Neural crest cell (in vitro differentiated cells): ENCODE data around the gene DIS3L2. TPM values are rescaled to one million over a fixed set of nuclear protein-coding genes. Genes with fewer than 3 reads are reported as not detected.

Experiments used
- DNase-seq: peaks from one replicate; pipeline ENCODE4 v3.0.0; 2021; ENCODE audit warnings: low read depth, mixed read lengths, low spot score
- H3K27ac Mint-ChIP-seq: one replicate; pipeline ENCODE4 v1.8.0; 2021; ENCODE audit warnings: mild to moderate bottlenecking, mixed read lengths; ENCODE audit not compliant: unreplicated experiment
- H3K27me3 Mint-ChIP-seq: 2 replicates; pipeline ENCODE4 v1.8.0; 2021; ENCODE audit warnings: low read depth, mild to moderate bottlenecking, mixed read lengths
- H3K36me3 Mint-ChIP-seq: 2 replicates; pipeline ENCODE4 v1.8.0; 2021; ENCODE audit warnings: low read depth, mild to moderate bottlenecking, mixed read lengths
- H3K4me1 Mint-ChIP-seq: 2 replicates; pipeline ENCODE4 v1.8.0; 2021; ENCODE audit warnings: mixed read lengths
- H3K4me3 Mint-ChIP-seq: one replicate; pipeline ENCODE4 v1.8.0; 2021; ENCODE audit warnings: mild to moderate bottlenecking, mixed read lengths
- H3K9me3 Mint-ChIP-seq: 2 replicates; pipeline ENCODE4 v1.8.0; 2021; ENCODE audit warnings: mixed read lengths
- CTCF ChIP-seq: fragments of 200-600 bp; sonication (generic); conservative IDR thresholded peaks from 2 replicates; pipeline ENCODE4 v1.5.0; 2021; ENCODE audit warnings: antibody characterized with exemption, mild to moderate bottlenecking
- long read RNA-seq: library from polyadenylated mRNA; unstranded; transcript quantifications from one replicate; pipeline ENCODE4 v2.0.0, GENCODE V29; 2020
- total RNA-seq: library from RNA; stranded (reverse); gene quantifications from 2 replicates; pipeline ENCODE4 v1.2.1, GENCODE V29; 2021

DIS3L2 gene
- 47.2 and 51.9 TPM in 2 replicates for total RNA-seq
- long read RNA-seq, partial matches to known transcripts, result 2 of 11 reads
- long read RNA-seq, other reads (novel, unspliced or antisense), result 5 of 11 reads

GRCh38 chr2:231961349-231962166 lies at the start of gene DIS3L2:
Gene DIS3L2 (plus strand): TSS chr2:231961713. CDS start chr2:232014928, 53,215 bp downstream.
- Mint-ChIP-seq H3K4me1 (peaks cover 41% of the 10 kb centered on the region), H3K9me3 (peaks cover 7% of the 10 kb centered on the region), H3K36me3 (peaks cover 6% of the 10 kb centered on the region), H3K27ac (peak within 1 kb of the TSS; percentile 94), H3K4me3 (peak within 1 kb of the TSS; percentile 95), H3K27me3 (no peaks in the 10 kb centered on the region)
- no peak for TF ChIP-seq CTCF
- DNase-seq, result peak; percentile 70

GRCh38 chr2:231914077-231914690 lies 47.3 kb upstream of the DIS3L2 start:
- Mint-ChIP-seq H3K4me1 (no peaks in the 10 kb centered on the region), H3K36me3 (no peaks in the 10 kb centered on the region), H3K27ac (no peak overlapping the region), H3K27me3 (no peaks in the 10 kb centered on the region), H3K4me3 (no peak overlapping the region), H3K9me3 (no peaks in the 10 kb centered on the region)
- no peak for TF ChIP-seq CTCF
- no peak for DNase-seq

GRCh38 chr2:231917280-231918066 lies 44.0 kb upstream of the DIS3L2 start:
- TF ChIP-seq CTCF, result no peak
- Mint-ChIP-seq H3K9me3 (no peaks in the 10 kb centered on the region), H3K4me1 (no peaks in the 10 kb centered on the region), H3K36me3 (peaks cover 1% of the 10 kb centered on the region), H3K27ac (no peak overlapping the region), H3K27me3 (no peaks in the 10 kb centered on the region), H3K4me3 (no peak overlapping the region)
- DNase-seq, result no peak

- TF ChIP-seq CTCF, result no peak
- DNase-seq, result no peak
- Mint-ChIP-seq H3K4me1 (peaks cover 1% of the 10 kb centered on the region), H3K27ac (peak overlapping the region; percentile 50), H3K4me3 (no peak overlapping the region), H3K27me3 (peaks cover 3% of the 10 kb centered on the region), H3K9me3 (no peaks in the 10 kb centered on the region), H3K36me3 (peaks cover 2% of the 10 kb centered on the region)
These were observed 42.8 kb upstream of the DIS3L2 start for GRCh38 chr2:231918501-231919330.
